ACC112 (cell line): ENCODE measurements around the gene SLC25A30.
"Not testable (repeated sequence)": the region's sequence is repeated elsewhere in the genome, so short reads cannot be mapped to it uniquely, and the experiment has no call there.

Source experiments
- H2AFZ ChIP-seq: fragments of 200-600 bp; sonication (generic); one replicate; pipeline ENCODE4 v1.6.0; 2017; ENCODE audit warnings: antibody characterized with exemption, low read length; ENCODE audit not compliant: unreplicated experiment
- H3K27ac ChIP-seq: fragments of 200-600 bp; sonication (generic); 2 replicates; pipeline ENCODE4 v1.5.1; 2014; ENCODE audit warnings: low read depth, mild to moderate bottlenecking, antibody characterized with exemption, low read length, moderate library complexity
- H3K27me3 ChIP-seq: fragments of 200-600 bp; sonication (generic); 2 replicates; pipeline ENCODE4 v1.6.1; 2014; ENCODE audit warnings: mild to moderate bottlenecking, antibody characterized with exemption, low read length, moderate library complexity, mixed read lengths; ENCODE audit not compliant: insufficient read depth
- H3K36me3 ChIP-seq: fragments of 200-600 bp; sonication (generic); 2 replicates; pipeline ENCODE4 v1.6.1; 2016; ENCODE audit warnings: mild to moderate bottlenecking, antibody characterized with exemption, low read length, moderate library complexity, mixed read lengths; ENCODE audit not compliant: insufficient read depth
- H3K4me1 ChIP-seq: fragments of 200-600 bp; sonication (generic); one replicate; pipeline ENCODE4 v1.6.1; 2016; ENCODE audit warnings: low read length, mixed read lengths; ENCODE audit not compliant: insufficient read depth, unreplicated experiment, control insufficient read depth
- H3K4me3 ChIP-seq: fragments of 200-600 bp; sonication (generic); 2 replicates; pipeline ENCODE4 v1.5.1; 2014; ENCODE audit warnings: mild to moderate bottlenecking, low read depth, low read length
- H3K79me2 ChIP-seq: fragments of 200-600 bp; sonication (generic); one replicate; pipeline ENCODE4 v1.6.0; 2016; ENCODE audit warnings: low read length; ENCODE audit not compliant: control insufficient read depth, unreplicated experiment, insufficient read depth

Gene SLC25A30

GRCh38 chr13:45379516-45379915, 38.7 kb downstream of the SLC25A30 start:
- not testable (repeated sequence) for H3K4me1 ChIP-seq, H3K4me3 ChIP-seq, H3K27me3 ChIP-seq, H2AFZ ChIP-seq, H3K36me3 ChIP-seq, H3K27ac ChIP-seq, H3K79me2 ChIP-seq

GRCh38 chr13:45378786-45379185, 39.4 kb downstream of the SLC25A30 start:
- H3K79me2 ChIP-seq, H3K36me3 ChIP-seq, H3K4me1 ChIP-seq, H3K27me3 ChIP-seq, H3K4me3 ChIP-seq, H2AFZ ChIP-seq, H3K27ac ChIP-seq: not testable (repeated sequence)

GRCh38 chr13:45377314-45377713, 40.9 kb downstream of the SLC25A30 start:
- not testable (repeated sequence) for H3K4me3 ChIP-seq, H3K27me3 ChIP-seq, H3K36me3 ChIP-seq, H3K4me1 ChIP-seq, H2AFZ ChIP-seq, H3K27ac ChIP-seq, H3K79me2 ChIP-seq

- not testable (repeated sequence) for H3K27ac ChIP-seq, H3K27me3 ChIP-seq, H3K36me3 ChIP-seq, H2AFZ ChIP-seq, H3K4me1 ChIP-seq, H3K79me2 ChIP-seq, H3K4me3 ChIP-seq
Observed at GRCh38 chr13:45376651-45377050, 41.5 kb downstream of the SLC25A30 start.

- Histone ChIP-seq H3K27me3 (no peaks in the 10 kb centered on the region), H2AFZ (no peak overlapping the region), H3K4me1 (peaks cover 3% of the 10 kb centered on the region), H3K79me2 (no peaks in the 10 kb centered on the region), H3K36me3 (no peaks in the 10 kb centered on the region), H3K4me3 (no peak overlapping the region), H3K27ac (no peak overlapping the region)
Observed at GRCh38 chr13:45374917-45375316, 43.3 kb downstream of the SLC25A30 start.

GRCh38 chr13:45373162-45373547, 45.0 kb downstream of the SLC25A30 start:
- no peak overlapping the region for H3K27ac ChIP-seq
- no peaks in the 10 kb centered on the region for H3K36me3 ChIP-seq
- H2AFZ ChIP-seq, result no peak overlapping the region
- no peaks in the 10 kb centered on the region for H3K27me3 ChIP-seq
- H3K4me1 ChIP-seq, result peaks cover 3% of the 10 kb centered on the region
- no peaks in the 10 kb centered on the region for H3K79me2 ChIP-seq
- no peak overlapping the region for H3K4me3 ChIP-seq

GRCh38 chr13:45372189-45373161, 45.7 kb downstream of the SLC25A30 start:
- no peaks in the 10 kb centered on the region for H3K36me3 ChIP-seq
- peaks cover 5% of the 10 kb centered on the region for H3K4me1 ChIP-seq
- no peak overlapping the region for H3K4me3 ChIP-seq
- no peaks in the 10 kb centered on the region for H3K27me3 ChIP-seq
- H3K79me2 ChIP-seq, result no peaks in the 10 kb centered on the region
- no peak overlapping the region for H2AFZ ChIP-seq
- H3K27ac ChIP-seq, result no peak overlapping the region

GRCh38 chr13:45370922-45371406, 47.2 kb downstream of the SLC25A30 start:
- no peaks in the 10 kb centered on the region for H3K79me2 ChIP-seq
- H2AFZ ChIP-seq, result no peak overlapping the region
- H3K36me3 ChIP-seq, result no peaks in the 10 kb centered on the region
- no peaks in the 10 kb centered on the region for H3K27me3 ChIP-seq
- no peak overlapping the region for H3K4me3 ChIP-seq
- peaks cover 11% of the 10 kb centered on the region for H3K4me1 ChIP-seq
- H3K27ac ChIP-seq, result no peak overlapping the region

- Histone ChIP-seq H2AFZ (no peak overlapping the region), H3K27me3 (no peaks in the 10 kb centered on the region), H3K4me3 (no peak overlapping the region), H3K79me2 (no peaks in the 10 kb centered on the region), H3K27ac (no peak overlapping the region), H3K36me3 (peaks cover under 1% of the 10 kb centered on the region; the same call in 1 of the 2 replicates), H3K4me1 (peaks cover 11% of the 10 kb centered on the region)
Observed at GRCh38 chr13:45369116-45369515, 49.1 kb downstream of the SLC25A30 start.

GRCh38 chr13:45368571-45368970, 49.6 kb downstream of the SLC25A30 start:
- peaks cover 11% of the 10 kb centered on the region for H3K4me1 ChIP-seq
- H3K4me3 ChIP-seq, result no peak overlapping the region
- H3K36me3 ChIP-seq, result peaks cover 5% of the 10 kb centered on the region; the same call in 1 of the 2 replicates
- H2AFZ ChIP-seq, result no peak overlapping the region
- no peaks in the 10 kb centered on the region for H3K79me2 ChIP-seq
- no peak overlapping the region for H3K27ac ChIP-seq
- no peaks in the 10 kb centered on the region for H3K27me3 ChIP-seq

GRCh38 chr13:45368005-45368404, 50.2 kb downstream of the SLC25A30 start:
- Histone ChIP-seq H3K36me3 (peaks cover 6% of the 10 kb centered on the region; the same call in 1 of the 2 replicates), H3K79me2 (no peaks in the 10 kb centered on the region), H3K4me3 (no peak overlapping the region), H3K27me3 (no peaks in the 10 kb centered on the region), H3K27ac (no peak overlapping the region), H3K4me1 (peaks cover 8% of the 10 kb centered on the region), H2AFZ (no peak overlapping the region)
